Endothelial cell (in vitro differentiated cells): ENCODE data around the gene FBXL22. TPM values are rescaled to one million over a fixed set of nuclear protein-coding genes. Genes with fewer than 3 reads are reported as not detected.

Experiments used
- DNase-seq: peaks from one replicate; pipeline ENCODE4 v3.0.0; 2021; ENCODE audit warnings: low spot score
- H3K27ac Mint-ChIP-seq: one replicate; pipeline ENCODE4 v1.8.0; 2021; ENCODE audit warnings: mixed read lengths, inconsistent platforms; ENCODE audit not compliant: unreplicated experiment
- H3K27me3 Mint-ChIP-seq: one replicate; pipeline ENCODE4 v1.8.0; 2021; ENCODE audit warnings: mild to moderate bottlenecking, moderate library complexity, mixed read lengths, inconsistent platforms; ENCODE audit not compliant: unreplicated experiment
- H3K36me3 Mint-ChIP-seq: one replicate; pipeline ENCODE4 v1.8.0; 2021; ENCODE audit warnings: mild to moderate bottlenecking, low read depth, mixed read lengths, inconsistent platforms; ENCODE audit not compliant: unreplicated experiment
- H3K4me1 Mint-ChIP-seq: one replicate; pipeline ENCODE4 v1.8.0; 2021; ENCODE audit warnings: mild to moderate bottlenecking, mixed read lengths, inconsistent platforms; ENCODE audit not compliant: unreplicated experiment
- H3K4me3 Mint-ChIP-seq: one replicate; pipeline ENCODE4 v1.8.0; 2021; ENCODE audit warnings: mild to moderate bottlenecking, mixed read lengths, inconsistent platforms; ENCODE audit not compliant: unreplicated experiment
- H3K9me3 Mint-ChIP-seq: one replicate; pipeline ENCODE4 v1.8.0; 2021; ENCODE audit warnings: mixed read lengths, inconsistent platforms; ENCODE audit not compliant: unreplicated experiment
- total RNA-seq: library from RNA; stranded (reverse); fragmentation: NEBNext Ultra II Directional; extraction: Animal tissue kit (Norgen Biotek cat#: 25700); gene quantifications from one replicate; pipeline ENCODE4 v1.2.1, GENCODE V29; 2021; ENCODE audit not compliant: unreplicated experiment
- TF ChIP-seq, protein P1 (sequence below): fragments of 200-600 bp; sonication (generic); IDR thresholded peaks from one replicate; pipeline ENCODE4 v1.5.0; 2021; ENCODE audit warnings: antibody characterized with exemption; ENCODE audit not compliant: unreplicated experiment

FBXL22 gene
- total RNA-seq, 1 donor from 2014 or later, result 0.31 TPM

DNA sequence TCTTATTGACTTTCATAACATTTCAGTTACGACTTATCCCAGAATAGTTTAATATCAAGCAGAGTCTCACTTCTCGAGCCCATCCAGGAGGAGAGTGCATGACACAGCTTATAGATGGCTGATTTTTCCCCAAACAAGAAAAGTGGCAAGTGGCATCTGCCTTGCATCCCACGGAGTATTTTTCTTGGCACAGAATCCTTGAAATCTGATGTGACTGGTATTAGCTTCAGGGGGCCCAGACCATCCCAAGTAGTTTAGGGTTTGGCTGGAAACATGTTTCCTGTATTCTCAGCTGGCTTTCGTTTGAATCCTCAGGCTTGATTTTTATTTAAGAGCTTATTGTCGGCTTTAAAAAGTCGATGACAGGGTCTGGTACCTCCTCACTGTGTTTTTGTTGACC, 20.7 kb upstream of the FBXL22 start:
- H3K36me3 Mint-ChIP-seq, result peaks cover 7% of the 10 kb centered on the region
- no peak overlapping the region for H3K4me3 Mint-ChIP-seq
- TF ChIP-seq, protein P1, sequence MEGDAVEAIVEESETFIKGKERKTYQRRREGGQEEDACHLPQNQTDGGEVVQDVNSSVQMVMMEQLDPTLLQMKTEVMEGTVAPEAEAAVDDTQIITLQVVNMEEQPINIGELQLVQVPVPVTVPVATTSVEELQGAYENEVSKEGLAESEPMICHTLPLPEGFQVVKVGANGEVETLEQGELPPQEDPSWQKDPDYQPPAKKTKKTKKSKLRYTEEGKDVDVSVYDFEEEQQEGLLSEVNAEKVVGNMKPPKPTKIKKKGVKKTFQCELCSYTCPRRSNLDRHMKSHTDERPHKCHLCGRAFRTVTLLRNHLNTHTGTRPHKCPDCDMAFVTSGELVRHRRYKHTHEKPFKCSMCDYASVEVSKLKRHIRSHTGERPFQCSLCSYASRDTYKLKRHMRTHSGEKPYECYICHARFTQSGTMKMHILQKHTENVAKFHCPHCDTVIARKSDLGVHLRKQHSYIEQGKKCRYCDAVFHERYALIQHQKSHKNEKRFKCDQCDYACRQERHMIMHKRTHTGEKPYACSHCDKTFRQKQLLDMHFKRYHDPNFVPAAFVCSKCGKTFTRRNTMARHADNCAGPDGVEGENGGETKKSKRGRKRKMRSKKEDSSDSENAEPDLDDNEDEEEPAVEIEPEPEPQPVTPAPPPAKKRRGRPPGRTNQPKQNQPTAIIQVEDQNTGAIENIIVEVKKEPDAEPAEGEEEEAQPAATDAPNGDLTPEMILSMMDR, result no peak
- no peak overlapping the region for H3K27ac Mint-ChIP-seq
- H3K27me3 Mint-ChIP-seq, result peaks cover 1% of the 10 kb centered on the region
- no peak for DNase-seq
- H3K4me1 Mint-ChIP-seq, result no peaks in the 10 kb centered on the region
- H3K9me3 Mint-ChIP-seq, result no peaks in the 10 kb centered on the region

DNA sequence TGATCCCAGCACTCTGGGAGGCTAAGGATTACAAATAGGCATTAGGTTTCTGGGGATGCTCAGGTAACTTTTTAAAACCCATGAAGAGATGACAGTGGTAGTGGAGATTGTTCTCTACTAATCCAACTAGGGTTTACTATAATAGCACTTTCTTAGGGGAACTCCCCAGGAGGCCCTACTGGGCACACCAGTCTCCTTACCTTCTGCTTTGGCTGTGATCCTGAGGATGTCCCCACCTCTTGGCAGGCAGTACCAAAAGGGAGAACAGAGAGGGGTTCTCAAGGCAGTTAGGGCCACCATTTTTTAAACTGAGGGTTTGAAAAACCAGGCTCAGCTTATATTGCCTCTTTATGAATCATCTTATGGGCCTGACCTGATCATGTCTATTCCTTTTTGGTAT, 15.0 kb upstream of the FBXL22 start:
- no peak overlapping the region for H3K27ac Mint-ChIP-seq
- TF ChIP-seq, protein P1, result no peak
- peaks cover 4% of the 10 kb centered on the region for H3K27me3 Mint-ChIP-seq
- H3K36me3 Mint-ChIP-seq, result peaks cover 19% of the 10 kb centered on the region
- H3K4me1 Mint-ChIP-seq, result no peaks in the 10 kb centered on the region
- no peak for DNase-seq
- no peaks in the 10 kb centered on the region for H3K9me3 Mint-ChIP-seq
- H3K4me3 Mint-ChIP-seq, result peak overlapping the region; percentile 32

DNA sequence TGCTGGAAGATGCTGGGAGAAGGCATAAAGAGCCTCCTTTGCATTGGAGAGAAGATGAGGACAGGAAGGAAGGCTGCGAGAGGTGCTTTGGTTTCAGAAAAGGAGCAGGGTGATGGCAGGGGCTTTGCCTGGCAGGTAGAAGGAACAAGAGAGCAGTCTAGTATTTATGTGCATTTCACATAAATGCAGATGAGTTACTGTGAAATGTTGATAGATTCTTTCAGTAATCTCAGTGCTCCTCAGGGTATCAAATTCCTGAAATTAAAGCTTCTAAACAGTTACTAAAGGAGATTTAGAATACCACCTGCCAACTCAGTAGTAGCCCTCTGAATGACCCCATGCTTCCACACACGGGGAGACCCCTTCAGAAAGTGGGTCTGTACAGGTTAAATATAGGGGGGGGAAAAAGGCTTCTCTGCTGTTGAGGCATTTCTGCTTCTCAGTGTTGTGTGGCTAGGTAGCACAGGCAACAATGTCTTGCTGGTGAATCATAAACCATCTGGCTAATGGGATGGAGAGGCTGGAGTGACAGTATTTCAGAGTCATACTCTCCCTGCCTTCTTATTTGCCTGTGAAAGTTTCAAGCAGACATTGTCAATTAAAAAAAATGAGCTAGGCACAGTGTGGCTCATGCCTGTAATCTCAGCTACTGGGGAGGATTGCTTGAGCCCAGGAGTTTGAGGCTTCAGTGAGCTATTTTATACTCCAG, 14.3 kb upstream of the FBXL22 start:
- Mint-ChIP-seq H3K4me3 (peak overlapping the region; percentile 32), H3K36me3 (peaks cover 19% of the 10 kb centered on the region), H3K9me3 (no peaks in the 10 kb centered on the region), H3K27me3 (peaks cover 4% of the 10 kb centered on the region), H3K4me1 (no peaks in the 10 kb centered on the region), H3K27ac (no peak overlapping the region)
- no peak for DNase-seq
- TF ChIP-seq, protein P1, result no peak

DNA sequence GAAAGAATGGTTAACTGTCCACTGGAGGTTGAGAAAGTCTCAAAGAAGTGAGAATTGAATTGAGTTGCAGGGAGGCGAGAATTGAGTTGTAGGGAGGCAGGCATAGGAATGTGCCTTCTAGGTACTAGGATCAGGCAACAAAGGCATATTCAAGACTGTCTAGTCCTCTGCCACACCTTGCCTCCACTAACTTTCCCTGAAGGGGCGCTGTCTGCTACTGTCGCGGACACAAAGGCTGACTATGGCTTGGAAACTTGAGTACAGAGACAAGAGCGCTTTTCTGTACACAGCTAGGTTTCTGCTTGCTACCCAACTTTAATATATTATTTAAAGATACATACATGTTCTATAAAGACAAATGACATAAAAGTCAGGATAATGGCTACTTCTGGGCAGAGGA, 10.4 kb upstream of the FBXL22 start:
- Mint-ChIP-seq H3K36me3 (peaks cover 27% of the 10 kb centered on the region), H3K27me3 (peaks cover 2% of the 10 kb centered on the region), H3K9me3 (no peaks in the 10 kb centered on the region), H3K4me1 (no peaks in the 10 kb centered on the region), H3K4me3 (no peak overlapping the region), H3K27ac (no peak overlapping the region)
- DNase-seq, result no peak
- TF ChIP-seq, protein P1, result no peak

DNA sequence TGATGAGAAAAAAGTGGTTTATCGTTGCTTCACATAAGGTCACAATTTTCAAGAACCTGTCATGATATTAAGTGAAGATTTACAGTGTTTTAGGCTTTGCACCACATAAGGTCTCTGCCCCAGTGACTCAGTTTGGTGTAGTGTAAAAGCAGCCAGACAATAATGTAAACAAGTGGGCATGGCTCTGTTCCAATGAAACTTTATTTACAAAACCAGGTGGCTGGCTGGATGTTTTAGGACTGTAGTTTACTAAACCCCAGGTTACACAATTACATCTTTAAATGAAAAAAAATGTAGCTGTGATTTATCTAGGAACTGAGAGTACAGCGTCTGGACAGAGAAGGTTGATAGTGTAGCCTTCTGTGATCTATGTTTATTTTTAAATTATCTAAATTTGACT, 9.7 kb upstream of the FBXL22 start:
- Mint-ChIP-seq H3K36me3 (peaks cover 23% of the 10 kb centered on the region), H3K9me3 (no peaks in the 10 kb centered on the region), H3K27ac (no peak overlapping the region), H3K4me1 (no peaks in the 10 kb centered on the region), H3K27me3 (peaks cover 1% of the 10 kb centered on the region), H3K4me3 (no peak overlapping the region)
- DNase-seq, result no peak
- TF ChIP-seq, protein P1, result no peak
